GM12878 (cell line): Measurements from ENCODE around the gene KIF26A. TPM values are rescaled to one million over a fixed set of nuclear protein-coding genes. Genes with fewer than 3 reads are reported as not detected.

Experiments used
- ATAC-seq: fragments of 200-7000 bp; cut with Tn5 transposase; 3 replicates; pipeline ENCODE4 v1.9.1; 2020; ENCODE audit warnings: mild to moderate bottlenecking, moderate library complexity
- BruUV-seq: library from RNA; stranded (reverse); fragments of 400-500 nt; replicated peaks from 2 replicates; lab custom pipeline; 2021; lab: Mats Ljungman, UMichigan
- CTCF ChIA-PET: fragments of 300-600 bp; sonication (Branson Sonifier 250); formaldehyde crosslinking; extraction: SDS; loops from one replicate; lab custom pipeline; 2021; ENCODE audit warnings: inconsistent platforms; lab: Yijun Ruan, JAX
- POLR2A ChIA-PET: fragments of 350-600 bp; formaldehyde crosslinking; extraction: SDS; loops from one replicate; lab custom pipeline; 2021; ENCODE audit warnings: inconsistent platforms; lab: Charles Lee
- RAD21 ChIA-PET: fragments of 300-600 bp; sonication (Branson Sonifier 250); formaldehyde crosslinking; loops from one replicate; lab custom pipeline; 2023; ENCODE audit warnings: antibody characterized with exemption; ENCODE audit not compliant: unreplicated experiment; lab: Charles Lee
- SMC1A ChIA-PET: fragments of 300-600 bp; sonication (Branson Sonifier 250); formaldehyde crosslinking; loops from one replicate; lab custom pipeline; 2023; ENCODE audit not compliant: unreplicated experiment, uncharacterized antibody; lab: Charles Lee
- DNase-seq: peaks from one replicate; pipeline ENCODE4 v3.0.0-alpha.2; 2011; ENCODE audit warnings: low read depth, low spot score
- FAIRE-seq: peaks from 3 replicates; lab custom pipeline; 2011; peaks lifted over from hg19 to GRCh38; lab: Jason Lieb, UNC
- H2AFZ ChIP-seq: 2 replicates; pipeline ENCODE4 v1.6.0; 2011; ENCODE audit warnings: low read depth, low read length, control low read depth; ENCODE audit not compliant: control insufficient read depth
- H3K27ac ChIP-seq: 2 replicates; pipeline ENCODE4 v1.5.1; 2011; ENCODE audit warnings: control low read depth; ENCODE audit not compliant: control insufficient read depth, insufficient read depth
- H3K27me3 ChIP-seq, 2 experiments: replicated peaks in 1 of 2; 2 replicates each; pipeline versions ENCODE4 v1.6.0 to v1.6.1; 2011; ENCODE audit warnings: low read length in 1 of 2; ENCODE audit not compliant: control insufficient read depth in 2 of 2, insufficient read depth in 2 of 2
- H3K36me3 ChIP-seq, 2 experiments: 2 replicates each; pipeline ENCODE4 v1.5.1; 2011; ENCODE audit warnings: low read length in 1 of 2; ENCODE audit not compliant: control insufficient read depth in 2 of 2, insufficient read depth in 2 of 2
- H3K4me1 ChIP-seq: 2 replicates; pipeline ENCODE4 v1.6.1; 2011; ENCODE audit warnings: mild to moderate bottlenecking, low read length, moderate library complexity, mixed read lengths; ENCODE audit not compliant: control insufficient read depth, insufficient read depth
- H3K4me2 ChIP-seq: 2 replicates; pipeline ENCODE4 v1.6.0; 2011; ENCODE audit warnings: control low read depth; ENCODE audit not compliant: control insufficient read depth, insufficient read depth
- H3K4me3 ChIP-seq: fragments of 200-600 bp; sonication (generic); 2 replicates; pipeline ENCODE4 v1.5.1; 2016
- H3K79me2 ChIP-seq: 2 replicates; pipeline ENCODE4 v1.6.0; 2011; ENCODE audit warnings: low read length; ENCODE audit not compliant: control insufficient read depth, insufficient read depth
- H3K9ac ChIP-seq: 2 replicates; pipeline ENCODE4 v1.8.0; 2011; ENCODE audit warnings: low read length, control low read depth, mixed read lengths; ENCODE audit not compliant: control insufficient read depth, insufficient read depth
- H3K9me3 ChIP-seq: replicated peaks from 3 replicates; pipeline ENCODE4 v1.5.1; 2011; ENCODE audit warnings: mild to moderate bottlenecking, low read length; ENCODE audit not compliant: control insufficient read depth, insufficient read depth
- H4K20me1 ChIP-seq: 2 replicates; pipeline ENCODE4 v1.6.0; 2011; ENCODE audit not compliant: control insufficient read depth, insufficient read depth
- EGR1 ChIP-seq, 2 experiments: IDR thresholded peaks; 1 replicate in 1 of 2; 2 replicates in 1 of 2; pipeline ENCODE4 v1.6.1; 2011 to 2012; ENCODE audit warnings: low read depth in 2 of 2, low read length in 2 of 2, borderline replicate concordance in 1 of 2, mild to moderate bottlenecking in 1 of 2, moderate library complexity in 1 of 2
- MXI1 ChIP-seq: fragments of 150-350 bp; IDR thresholded peaks from 2 replicates; pipeline ENCODE4 v1.6.1; 2011; ENCODE audit warnings: low read depth, mild to moderate bottlenecking, inconsistent platforms, low read length, improper control_type of control experiment
- PML ChIP-seq: IDR thresholded peaks from 2 replicates; pipeline ENCODE4 v1.6.1; 2012; ENCODE audit warnings: low read length, inconsistent platforms
- RELA ChIP-seq: fragments of 450-650 bp; IDR thresholded peaks from 2 replicates; pipeline ENCODE4 v1.8.0; 2014; ENCODE audit warnings: borderline replicate concordance; ENCODE audit not compliant: partially characterized antibody
- REST ChIP-seq: IDR thresholded peaks from 2 replicates; pipeline ENCODE4 v1.6.1; 2012; ENCODE audit warnings: mild to moderate bottlenecking, low read depth, low read length
- SIN3A ChIP-seq: IDR thresholded peaks from 2 replicates; pipeline ENCODE4 v1.6.1; 2012; ENCODE audit warnings: low read depth, low read length, improper control_type of control experiment
- ZBTB11 ChIP-seq: fragments of 450-650 bp; formaldehyde crosslinking; IDR thresholded peaks from 2 replicates; pipeline ENCODE4 v1.5.0; 2022; ENCODE audit warnings: mild to moderate bottlenecking, missing genetic modification characterization
- ZNF592 ChIP-seq: fragments of 450-650 bp; IDR thresholded peaks from 2 replicates; pipeline ENCODE4 v1.6.1; 2017; ENCODE audit warnings: mild to moderate bottlenecking, moderate library complexity
- WGBS: methylation state at CpG from one replicate; pipeline ENCODE4 v1.1.6; 2016; ENCODE audit warnings: low lambda C conversion rate; ENCODE audit not compliant: insufficient replicate concordance, insufficient coverage; ENCODE audit errors: missing lambda C conversion rate; 5-methylcytosine and 5-hydroxymethylcytosine counted together
- in situ Hi-C: fragments of 300-500 bp; cut with MboI; formaldehyde crosslinking; loops from 9 replicates; pipeline ENCODE4 v1.14.3; 2018; ENCODE audit warnings: mixed read lengths
- intact Hi-C: fragments of 100-400 bp; cut with micrococcal nuclease; formaldehyde crosslinking; loops from one replicate; pipeline ENCODE4 v1.14.2; 2022; ENCODE audit not compliant: unreplicated experiment
- polyA plus RNA-seq, 11 experiments: library from polyadenylated mRNA; depleted of rRNA in 4 of 11; unstranded in 6 of 11; stranded (reverse) in 5 of 11; fragments of >200 nt; fragmentation: Nextera tagmentation in 4 of 11; fragmentation: Illumina TruSeq in 1 of 11; extraction: Ambion mirVana in 4 of 11; extraction: Trizol in 1 of 11; gene quantifications; 1 replicate in 1 of 11; 2 replicates in 10 of 11; pipeline versions ENCODE4 v1.2.1 to v1.2.3, GENCODE V29; 2011 to 2016; ENCODE audit warnings: inconsistent platforms in 2 of 11, missing spikeins in 2 of 11, low read depth in 1 of 11
- total RNA-seq, 4 experiments: library from RNA; depleted of rRNA in 3 of 4; stranded (reverse); fragments of >200 nt in 3 of 4; fragmentation: Illumina TruSeq in 1 of 4; extraction: Trizol in 1 of 4; gene quantifications; 2 replicates each; pipeline versions ENCODE4 v1.2.1 to v1.2.3, GENCODE V29; 2013 to 2021

The KIF26A gene
- total and polyA plus RNA-seq, 10 of the 15 experiments (the other 5 are each of a cell fraction or from before 2014, with no cell fraction given) = 0.05 TPM; not detected in 9

GRCh38 chr14:104130974-104131651 is 7.3 kb upstream of the KIF26A start (continued):
- no peak for TF ChIP-seq EGR1 (IDR thresholded peaks at IDR 0.05; ENCODE audit: borderline replicate concordance in 1 of 2, low read depth in 2 of 2, low read length in 2 of 2)
- no peak for TF ChIP-seq SIN3A
- no peak for TF ChIP-seq ZNF592
- TF ChIP-seq RELA = no peak
- TF ChIP-seq, all 136 proteins: peak for 4

GRCh38 chr14:104131968-104132732 is 6.2 kb upstream of the KIF26A start:
- no peak for ATAC-seq
- intact Hi-C loops (loop anchor here (2.0 kb wide), 1 partner anchor 53 kb away; no protein-coding TSS in a partner anchor), in situ Hi-C loops (no loop called here)
- Histone ChIP-seq H3K36me3 (no peaks in the 10 kb centered on the region), H3K9ac (no peak overlapping the region), H3K4me3 (no peak overlapping the region), H3K79me2 (no peaks in the 10 kb centered on the region), H3K4me2 (no peak overlapping the region), H2AFZ (no peak overlapping the region), H3K4me1 (no peaks in the 10 kb centered on the region), H4K20me1 (no peaks in the 10 kb centered on the region), H3K9me3 (no peaks in the 10 kb centered on the region; the same call in 1 of the 3 replicates), H3K27ac (no peak overlapping the region), H3K27me3 (peaks cover 7 to 15% of the 10 kb centered on the region in 2 experiments; a peak in 3 of 4 replicates)
- POLR2A ChIA-PET = no interaction called here
- no TSS peak for BruUV-seq
- DNase-seq = no peak
- WGBS = 29% methylated on average over 23 of the region's 23 CpGs
- SMC1A ChIA-PET = interaction anchor here (1.0 kb wide), 1 partner anchor 54 kb away, joined by 3 read pairs; no protein-coding TSS in a partner anchor
- RAD21 ChIA-PET = no interaction called here
- CTCF ChIA-PET = interaction anchor here (0.7 kb wide), 1 partner anchor 327 kb away, joined by 4 read pairs; no protein-coding TSS in a partner anchor
- FAIRE-seq = no peak
- TF ChIP-seq REST (no peak), PML (no peak), MXI1 (no peak), ZBTB11 (no peak)
